ENCODE measurements around the gene PHAF1.

PHAF1 gene

DNA sequence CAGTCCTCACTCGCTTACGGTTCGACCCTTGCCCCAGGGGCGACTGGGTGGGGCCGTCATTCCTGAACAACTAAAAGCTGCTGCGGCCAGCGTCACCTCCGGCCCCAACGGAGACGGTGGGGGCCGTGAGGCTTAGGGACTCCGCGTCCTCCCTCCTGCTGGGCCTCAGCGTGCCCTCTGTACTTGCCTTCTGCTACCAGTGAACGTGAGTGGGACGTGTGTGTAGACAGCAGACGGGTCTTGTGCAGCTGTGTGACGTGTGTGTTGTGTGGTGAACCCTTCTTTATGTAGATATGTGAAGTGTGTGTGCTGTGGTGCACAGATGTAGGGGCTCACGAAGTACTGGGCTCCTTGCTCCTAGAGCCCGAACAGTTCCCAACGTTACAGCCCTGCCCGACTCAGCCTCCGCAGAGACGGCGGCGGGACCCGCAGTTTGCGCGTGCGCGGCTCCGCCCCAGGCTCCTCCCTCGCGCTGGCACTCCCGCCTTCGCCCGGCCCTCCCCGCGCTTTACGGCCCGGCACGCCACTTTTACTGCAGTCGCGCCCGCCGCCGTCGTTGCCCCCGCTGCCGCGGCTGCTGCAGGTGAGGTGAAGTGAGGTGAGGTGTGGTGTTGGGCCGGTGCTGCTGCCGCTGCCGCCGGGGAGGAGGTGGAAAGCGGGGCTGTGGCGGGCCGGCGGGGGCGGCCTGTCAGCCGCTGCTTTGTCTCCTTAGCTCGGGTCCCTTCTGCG, at the start of gene PHAF1:
Gene PHAF1, plus strand, starts transcription at position 535 of the 729 bp plus-strand sequence. CDS start 235 bp downstream, outside the sequence.
- DNase-seq (ENCODE audit: low read depth) = peak; percentile 75

DNA sequence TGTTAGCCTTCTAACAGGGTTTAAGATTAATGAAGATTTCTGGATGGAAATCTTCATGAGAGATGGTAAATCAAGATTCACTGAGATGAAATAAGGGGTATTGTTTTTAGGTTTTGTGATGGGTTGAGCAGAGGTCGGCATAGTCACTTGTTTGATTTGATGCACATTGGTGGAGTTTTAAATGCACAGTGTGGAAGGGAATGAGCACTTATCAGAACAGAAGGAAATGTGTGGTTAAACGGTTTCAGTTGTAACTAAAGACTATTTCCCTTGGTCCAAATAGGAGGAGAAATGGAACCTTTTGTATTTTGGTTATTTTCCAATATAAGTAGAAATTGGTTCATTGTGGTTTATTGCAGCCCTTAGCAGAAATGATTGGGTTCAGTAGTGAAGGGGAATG, 46.7 kb upstream of the PHAF1 start:
- no peak for DNase-seq (ENCODE audit: low read depth)

DNA sequence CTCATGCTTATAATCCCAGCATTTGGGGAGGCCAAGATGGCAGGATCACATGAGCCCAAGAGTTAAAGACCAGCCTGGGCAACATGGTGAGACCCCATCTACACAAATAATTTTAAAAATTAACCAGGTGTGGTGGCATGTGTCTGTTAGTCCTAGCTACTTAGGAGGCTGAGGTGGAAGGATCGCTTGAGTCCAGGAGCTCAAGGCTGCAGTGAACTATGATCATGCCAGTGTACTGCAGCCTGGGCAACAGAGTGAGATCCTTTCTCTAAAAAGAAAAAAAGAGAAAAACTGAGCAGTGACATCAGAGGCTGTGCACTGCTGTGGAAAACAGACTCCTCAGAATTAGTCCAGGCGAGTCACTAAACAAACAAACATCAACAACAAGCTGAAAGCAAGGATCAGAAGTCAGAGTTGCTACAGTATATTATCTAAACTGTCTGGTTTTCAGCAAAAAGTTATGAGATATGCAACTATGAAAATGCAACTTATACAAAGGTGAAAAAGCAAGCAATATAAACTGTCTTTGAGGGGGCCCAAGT, 41.5 kb upstream of the PHAF1 start:
- no peak for DNase-seq (ENCODE audit: low read depth)

DNA sequence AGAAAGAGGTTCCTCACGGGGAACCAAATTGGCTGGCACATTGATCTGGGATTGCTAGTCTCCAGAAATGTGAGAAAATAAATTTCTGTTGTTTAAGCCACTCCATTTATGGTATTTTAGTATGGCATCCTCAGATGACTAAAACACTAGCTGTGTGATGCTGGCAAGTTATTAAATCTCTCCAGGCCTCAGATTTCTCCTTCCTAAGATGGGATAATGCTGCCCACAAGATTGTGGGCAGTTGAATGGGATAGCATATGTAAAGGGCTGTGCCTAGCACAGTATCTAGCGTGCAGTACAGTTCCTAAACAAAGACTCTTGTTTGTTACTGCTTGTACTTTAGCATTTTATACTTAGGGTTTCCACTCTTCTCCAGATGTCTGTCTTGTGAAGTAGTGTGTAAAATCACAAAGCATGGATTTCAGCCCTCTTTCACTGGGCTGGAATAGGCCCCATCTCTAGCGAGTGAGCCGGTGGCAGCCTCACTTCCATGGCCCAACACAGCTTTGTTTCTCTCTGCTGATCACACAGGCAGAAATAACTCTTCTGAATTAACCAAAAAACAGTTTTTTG, 38.2 kb upstream of the PHAF1 start:
- no peak for DNase-seq (ENCODE audit: low read depth)

DNA sequence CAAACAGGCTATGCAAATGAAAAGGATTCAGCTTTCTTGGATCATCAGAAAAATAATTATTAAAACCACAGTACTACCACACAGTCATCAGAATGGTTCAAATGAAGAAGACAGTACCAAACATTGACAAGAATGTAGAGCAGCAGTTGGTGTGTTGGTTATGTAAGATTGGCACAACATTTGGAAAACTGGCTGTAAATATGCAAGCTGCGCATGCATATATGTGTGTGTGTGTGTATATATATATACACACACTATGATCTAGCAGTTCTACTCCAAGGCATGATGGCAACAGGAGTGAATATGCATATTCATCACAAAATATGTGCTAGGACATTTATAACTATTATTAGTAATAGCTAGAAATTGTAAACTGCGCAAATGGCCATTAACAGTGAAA, 34.4 kb upstream of the PHAF1 start:
- no peak for DNase-seq (ENCODE audit: low read depth)

DNA sequence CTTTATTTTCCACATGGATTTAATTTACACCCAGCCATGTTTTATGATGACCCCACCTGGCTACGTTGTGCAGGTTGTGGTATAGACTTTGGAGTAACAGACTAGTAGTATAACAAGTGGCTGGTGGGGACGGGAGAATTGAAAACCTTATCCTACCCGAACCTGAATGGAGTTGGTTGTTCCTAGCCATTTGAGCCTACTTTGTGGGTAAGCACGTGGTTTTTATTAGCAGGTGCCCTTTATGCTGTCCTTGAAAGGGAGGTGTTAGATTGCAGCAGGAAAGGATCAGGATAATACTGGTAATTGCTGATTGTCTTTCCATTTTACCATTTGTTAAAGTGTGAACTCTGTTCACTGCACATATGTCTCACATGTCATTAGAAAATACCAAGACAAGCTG, 31.9 kb upstream of the PHAF1 start:
- no peak for DNase-seq (ENCODE audit: low read depth)

DNA sequence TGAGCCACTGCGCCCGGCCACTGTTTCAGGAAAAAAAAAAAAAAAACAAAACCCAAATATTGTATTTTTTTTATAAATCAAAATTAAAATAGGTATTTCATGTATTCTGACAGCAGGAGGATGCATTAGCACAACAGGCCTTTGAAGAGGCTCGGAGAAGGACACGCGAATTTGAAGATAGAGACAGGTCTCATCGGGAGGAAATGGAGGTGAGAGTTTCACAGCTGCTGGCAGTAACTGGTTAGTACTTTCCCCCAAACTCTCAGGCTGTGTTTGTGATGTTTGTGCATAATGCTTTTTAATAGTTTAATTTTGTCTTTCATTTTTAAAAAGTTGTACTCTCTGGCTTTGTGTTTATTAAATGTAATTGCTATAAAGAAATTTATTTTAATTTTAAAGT, 27.6 kb upstream of the PHAF1 start:
- no peak for DNase-seq (ENCODE audit: low read depth)

DNA sequence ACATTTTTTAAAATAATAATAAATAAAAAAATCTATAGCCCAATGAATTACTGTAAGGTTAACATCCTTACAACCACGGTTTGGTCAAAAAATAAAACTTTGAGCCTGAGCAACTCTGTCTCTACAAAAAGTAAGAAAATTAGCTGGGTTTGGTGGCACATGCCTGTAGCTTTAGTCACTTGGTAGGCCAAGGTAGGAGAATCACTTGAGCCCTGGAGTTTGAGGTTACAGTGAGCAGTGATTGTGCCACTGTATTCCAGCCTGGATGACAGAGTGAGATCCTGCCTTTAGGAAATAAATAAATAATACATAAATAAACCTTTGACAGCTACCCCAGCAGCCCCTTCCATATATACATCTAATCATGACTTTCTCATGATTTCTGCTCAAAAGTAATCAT, 26.9 kb upstream of the PHAF1 start:
- DNase-seq (ENCODE audit: low read depth) = no peak

DNA sequence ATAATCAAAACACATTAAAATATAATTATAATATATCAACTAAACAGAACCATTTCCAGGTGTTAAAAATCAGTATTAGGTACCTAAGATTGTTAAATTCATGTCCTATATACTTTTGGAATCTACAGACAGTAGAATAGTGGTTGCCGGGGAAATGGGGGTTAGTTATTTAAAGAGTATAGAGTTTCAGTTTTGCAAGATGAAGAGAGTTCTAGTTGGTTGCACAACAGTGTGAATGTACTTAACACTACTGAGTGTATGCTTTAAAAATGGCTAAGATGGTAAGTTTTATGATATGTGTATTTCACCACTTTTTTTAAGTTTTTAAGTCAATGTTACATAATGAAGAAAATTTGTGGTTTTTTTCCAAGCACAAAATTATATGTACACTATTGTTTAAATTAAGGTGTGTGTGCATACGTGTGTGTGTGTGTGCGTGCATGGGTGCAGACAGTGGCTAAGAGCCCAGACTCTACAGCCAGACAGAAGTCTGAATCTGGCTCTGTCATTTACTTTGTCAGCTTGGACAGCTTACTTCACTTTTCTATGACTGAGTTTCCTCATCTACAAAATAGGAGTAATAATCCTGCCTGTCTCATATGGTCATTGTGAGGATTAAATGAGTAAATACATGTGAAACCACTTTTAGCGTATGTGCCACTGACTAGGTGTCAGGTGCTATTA, 25.3 kb upstream of the PHAF1 start:
- DNase-seq (ENCODE audit: low read depth) = no peak

DNA sequence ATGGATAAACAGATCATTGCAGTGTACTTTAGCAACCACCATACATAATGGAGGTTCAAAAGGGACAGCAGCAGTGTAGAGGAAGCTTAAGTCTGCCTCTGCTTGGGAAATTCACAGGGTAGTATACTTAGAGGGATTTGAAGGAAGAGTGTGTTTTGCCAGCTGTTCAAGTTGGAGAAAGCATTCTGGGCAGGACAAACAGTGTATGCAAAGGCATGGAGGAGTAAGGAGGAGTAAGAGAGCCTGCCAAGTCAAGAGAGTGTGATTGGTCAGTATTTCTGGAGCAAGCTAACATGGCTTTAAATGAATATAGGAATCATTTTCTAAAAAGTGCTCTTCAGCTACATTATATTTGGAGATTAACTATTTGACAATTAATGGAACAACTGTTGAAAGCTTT, 22.9 kb upstream of the PHAF1 start:
- no peak for DNase-seq (ENCODE audit: low read depth)

DNA sequence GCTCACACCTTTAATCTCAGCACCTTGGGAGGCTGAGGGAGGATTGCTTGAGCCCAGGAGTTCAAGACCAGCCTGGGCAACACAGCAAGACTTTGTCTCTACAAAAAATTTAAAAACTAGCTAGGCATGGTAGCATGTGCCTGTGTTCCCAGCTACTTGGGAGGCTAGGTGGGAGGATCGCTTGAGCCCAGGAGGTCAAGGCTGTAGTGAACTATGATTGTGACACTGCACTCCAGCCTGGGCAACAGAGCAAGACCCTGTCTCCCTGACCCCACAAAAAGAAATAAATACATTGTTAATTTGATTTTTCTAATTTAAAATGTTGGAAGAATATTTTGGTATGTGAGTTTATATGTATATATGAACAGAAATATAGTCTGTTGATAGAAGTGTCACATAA, 22.4 kb upstream of the PHAF1 start:
- DNase-seq (ENCODE audit: low read depth) = no peak

DNA sequence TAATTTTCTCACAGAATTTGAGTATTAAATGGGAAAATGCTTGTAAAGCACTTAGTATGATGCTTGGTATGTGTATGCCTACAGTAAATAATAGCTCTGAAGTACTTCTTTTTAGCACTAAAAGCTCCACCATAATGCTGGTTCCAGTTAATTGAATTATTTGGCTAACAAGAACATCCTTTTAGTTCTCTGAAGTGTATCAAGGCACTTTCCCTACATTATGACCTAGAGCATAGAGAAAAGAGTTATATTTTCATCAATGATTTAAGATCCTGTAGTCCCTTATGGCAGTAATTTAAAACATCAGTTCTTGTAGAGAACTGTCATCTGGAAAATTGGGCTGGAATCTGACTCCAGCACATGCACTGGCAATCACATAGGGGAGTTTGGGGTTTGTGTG, 21.9 kb upstream of the PHAF1 start:
- no peak for DNase-seq (ENCODE audit: low read depth)

DNA sequence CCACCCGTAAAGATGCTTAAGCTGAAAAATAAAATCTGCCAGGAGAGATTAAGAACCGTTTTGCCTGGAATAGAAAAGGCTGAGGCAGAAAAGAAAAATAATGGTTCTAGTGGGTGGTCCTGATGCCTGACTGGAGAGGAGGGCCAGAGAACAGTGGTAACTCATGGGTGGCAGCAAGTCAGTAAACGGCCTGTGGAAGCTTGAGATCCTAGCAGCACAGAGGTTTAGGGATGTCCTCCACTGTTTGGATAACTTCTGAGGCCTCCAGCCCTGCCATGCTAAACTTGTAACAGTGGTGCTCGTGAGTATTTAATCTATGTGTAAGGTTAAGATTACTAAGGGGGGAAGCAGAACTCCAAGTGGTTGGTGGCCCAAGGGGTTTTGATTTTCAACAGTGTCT, 21.2 kb upstream of the PHAF1 start:
- no peak for DNase-seq (ENCODE audit: low read depth)

DNA sequence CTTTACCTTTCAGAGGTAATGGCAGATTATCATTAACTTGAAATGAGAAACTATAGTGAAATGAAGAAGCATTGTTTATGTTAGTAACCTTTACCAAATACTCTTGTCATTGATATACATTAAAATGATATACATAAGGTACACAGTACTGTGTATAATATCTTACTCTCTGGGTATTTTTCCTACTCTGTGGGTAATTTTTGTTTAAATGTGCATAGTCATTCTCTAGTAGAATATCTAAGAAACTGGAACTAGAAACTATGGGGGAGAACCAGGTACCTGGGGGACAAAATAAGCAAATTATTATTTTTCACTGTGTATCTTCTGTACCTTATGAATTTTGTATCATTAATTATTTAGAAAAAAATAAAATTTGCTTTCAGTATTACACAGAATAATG, 20.6 kb upstream of the PHAF1 start:
- no peak for DNase-seq (ENCODE audit: low read depth)

DNA sequence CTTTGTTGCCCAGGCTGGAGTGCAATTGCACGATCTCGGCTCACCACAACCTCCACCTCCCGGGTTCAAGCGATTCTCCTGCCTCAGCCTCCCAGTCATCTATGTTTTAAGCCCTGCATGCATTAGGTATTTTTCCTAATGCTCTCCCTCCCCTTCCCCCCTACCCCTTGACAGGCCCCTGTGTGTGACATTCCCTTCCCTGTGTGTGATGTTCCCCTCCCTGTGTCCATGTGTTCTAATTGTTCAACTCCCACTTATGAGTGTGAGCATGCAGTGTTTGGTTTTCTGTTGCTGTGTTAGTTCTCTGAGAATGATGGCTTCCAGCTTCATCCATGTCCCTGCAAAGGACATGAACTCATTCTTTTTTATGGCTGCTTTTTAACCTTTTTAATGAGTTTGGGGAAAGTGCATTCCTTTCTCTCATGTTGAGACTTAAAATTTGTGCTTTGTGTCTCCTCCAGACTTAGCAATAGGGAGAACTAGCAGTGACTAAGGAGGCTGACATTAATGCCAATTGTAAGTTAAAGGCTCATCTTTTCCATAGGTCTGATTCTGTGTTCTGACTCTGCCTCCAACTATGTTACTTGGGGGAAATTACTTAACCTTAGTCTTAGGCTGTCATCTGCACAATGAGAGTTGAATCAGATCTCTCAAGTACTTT, 17.7 kb upstream of the PHAF1 start:
- peak; percentile 81 for DNase-seq (ENCODE audit: low read depth)

DNA sequence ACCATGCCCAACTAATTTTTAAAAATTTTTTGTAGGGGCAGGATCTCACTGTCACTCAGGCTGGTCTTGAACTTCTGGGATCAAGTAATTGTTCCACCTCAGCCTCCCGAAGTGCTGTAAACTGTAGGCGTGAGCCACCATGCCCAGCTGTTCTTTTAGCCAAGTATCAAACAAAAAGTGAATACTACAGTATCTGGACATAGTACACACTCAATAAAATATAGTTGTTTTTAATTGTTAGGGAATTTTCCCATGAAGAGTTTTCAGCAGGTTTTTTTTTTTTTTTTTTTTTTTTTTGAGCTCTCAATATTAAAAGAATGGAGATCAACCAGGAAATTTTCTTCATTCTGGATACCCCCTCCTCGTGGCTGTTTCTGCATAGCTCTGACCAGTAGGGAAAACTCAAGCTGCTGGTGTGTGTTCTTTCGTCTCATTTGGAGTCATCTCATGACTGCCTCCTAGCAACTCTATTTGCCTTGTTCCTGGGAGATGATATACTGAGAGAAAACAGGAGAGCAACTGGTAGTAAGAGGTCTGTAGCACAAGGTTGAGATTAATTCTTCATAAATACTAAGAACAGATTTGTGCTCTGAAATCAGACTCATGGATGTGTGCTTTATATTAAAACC, 16.5 kb upstream of the PHAF1 start:
- no peak for DNase-seq (ENCODE audit: low read depth)

DNA sequence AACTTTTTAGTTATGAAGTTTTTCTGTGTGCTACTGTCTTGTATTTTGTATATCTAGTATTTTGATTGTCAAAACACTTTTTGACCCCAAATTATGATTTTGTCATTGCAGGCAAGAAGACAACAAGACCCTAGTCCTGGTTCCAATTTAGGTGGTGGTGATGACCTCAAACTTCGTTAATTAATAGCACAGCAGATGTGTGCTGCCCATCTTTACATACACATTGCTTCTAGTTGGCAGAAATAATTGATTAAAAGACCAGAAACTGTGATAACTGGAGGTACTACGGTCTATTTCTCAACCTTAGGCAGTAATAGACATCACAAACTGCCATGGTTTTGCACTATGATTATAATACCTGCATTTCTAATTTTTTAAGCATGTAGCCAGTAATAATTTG, 11.1 kb upstream of the PHAF1 start:
- no peak for DNase-seq (ENCODE audit: low read depth)

DNA sequence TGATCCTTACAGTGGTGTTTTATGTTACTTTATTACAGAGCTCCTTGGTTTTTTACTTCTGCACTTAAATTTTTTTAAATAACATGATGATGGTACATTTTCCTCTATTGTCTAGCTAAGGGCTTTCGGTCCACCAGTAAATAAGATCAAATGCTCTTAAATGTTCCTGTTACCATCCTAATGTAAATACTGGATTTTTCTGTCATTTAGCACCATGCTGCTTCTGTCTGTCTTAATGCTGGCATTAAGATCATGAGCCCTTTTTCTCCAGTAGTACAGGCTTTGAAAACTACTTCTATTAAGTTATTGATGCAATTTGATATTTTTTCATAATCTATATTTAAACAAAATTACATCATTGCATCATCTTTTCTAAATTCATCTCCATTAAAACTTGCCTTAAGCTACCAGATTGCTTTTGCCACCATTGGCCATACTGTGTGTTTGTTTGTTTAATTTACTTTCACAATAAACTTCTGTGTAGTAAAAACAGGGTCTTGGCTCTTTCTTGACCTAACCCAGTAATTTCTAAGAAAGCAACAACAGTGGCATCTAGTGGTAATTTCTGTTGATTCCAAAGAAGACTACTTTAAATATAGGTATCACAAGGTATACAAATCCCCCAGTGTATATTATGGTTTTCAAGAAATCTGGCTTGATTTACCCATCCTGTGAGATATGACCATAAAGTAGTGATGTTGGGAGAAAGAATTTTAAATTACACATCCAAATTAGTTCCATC, 9.0 kb upstream of the PHAF1 start:
- DNase-seq (ENCODE audit: low read depth) = no peak

DNA sequence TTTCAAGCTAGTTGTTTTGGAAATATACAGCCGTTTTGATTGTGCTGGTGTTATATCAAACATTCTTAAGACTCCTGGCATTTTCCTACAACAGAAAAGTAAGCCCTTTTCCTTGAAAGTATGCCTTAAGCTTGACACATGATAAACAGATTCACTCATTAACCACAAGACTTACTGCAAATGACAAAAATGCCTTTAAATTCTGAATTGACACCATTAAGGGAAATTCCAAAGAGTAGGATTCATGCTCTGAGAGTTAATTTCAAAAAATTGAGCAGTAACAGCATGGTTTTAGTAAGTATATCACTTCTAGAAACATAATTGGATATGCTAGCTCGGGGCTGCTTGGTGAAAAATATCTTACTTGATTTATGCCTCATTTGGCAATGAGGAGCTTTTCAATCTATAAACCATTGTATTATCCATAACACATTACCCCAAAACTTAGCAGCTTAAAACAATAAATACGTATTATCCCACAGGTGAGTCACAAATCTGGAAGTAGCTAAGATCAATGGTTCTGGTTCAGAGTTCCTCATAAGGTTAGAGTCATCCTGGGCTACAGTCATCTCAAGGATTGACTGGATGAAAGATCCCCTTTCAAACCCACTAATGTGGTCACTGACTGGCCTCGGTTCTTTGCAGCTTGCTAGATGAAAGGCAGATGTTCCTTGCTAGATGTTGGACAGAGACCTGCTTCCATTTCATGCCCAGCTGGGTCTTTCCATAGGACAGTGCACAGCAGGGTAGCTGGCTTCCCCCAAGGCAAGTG, 8.2 kb upstream of the PHAF1 start:
- peak; percentile 56 for DNase-seq (ENCODE audit: low read depth)

DNA sequence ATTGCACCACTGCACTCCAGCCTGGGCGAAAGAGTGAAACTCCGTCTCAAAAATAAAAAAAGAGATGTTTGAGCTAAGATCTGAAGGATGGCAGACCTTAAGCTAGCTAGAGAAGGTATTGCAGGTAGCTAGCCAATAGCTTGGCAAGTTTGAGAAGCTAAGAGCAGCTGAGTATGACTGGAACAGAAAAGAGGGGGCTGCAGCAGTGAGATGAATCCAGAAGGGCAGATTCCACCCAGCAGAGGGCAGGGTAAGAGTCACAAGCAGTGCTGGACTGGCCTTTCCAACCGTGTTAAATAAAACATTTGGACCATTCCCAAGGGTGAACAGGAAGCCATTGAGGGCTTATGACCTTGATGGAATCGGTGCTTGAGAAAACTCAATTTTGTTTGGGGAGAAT, 5.7 kb upstream of the PHAF1 start:
- no peak for DNase-seq (ENCODE audit: low read depth)

DNA sequence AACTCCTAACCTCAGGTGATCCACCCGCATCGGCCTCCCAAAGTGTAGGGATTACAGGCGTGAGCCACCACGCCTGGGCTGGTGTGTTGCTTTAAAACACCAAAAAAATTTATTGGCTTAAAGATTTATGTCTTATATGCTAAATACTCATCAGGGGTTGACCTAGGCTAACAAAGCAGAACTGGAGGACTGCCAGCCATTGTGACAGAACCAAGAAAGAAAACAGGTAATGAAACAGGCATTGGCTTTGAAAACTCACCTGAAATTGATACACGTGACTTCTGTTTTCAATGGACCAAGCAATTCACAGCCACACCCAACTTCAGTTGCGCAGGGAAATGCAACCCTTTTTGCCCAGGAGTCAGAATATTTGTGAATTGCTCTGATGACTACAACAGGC, 4.9 kb upstream of the PHAF1 start:
- DNase-seq (ENCODE audit: low read depth) = no peak
